Liver (tissue), 9 donors: ENCODE results near the gene HEPN1. TPM values are rescaled to one million over a fixed set of nuclear protein-coding genes. Genes with fewer than 3 reads are reported as not detected.

Source experiments
- DNase-seq: peaks from one replicate; pipeline ENCODE4 v3.0.0-alpha.2; 2017; ENCODE audit warnings: low spot score
- H3K27ac ChIP-seq, 2 donors: one replicate each; pipeline ENCODE4 v1.7.0; 2013; ENCODE audit warnings: inconsistent platforms in 2 of 2, low read length in 2 of 2, control low read depth in 1 of 2, low read depth in 1 of 2, mild to moderate bottlenecking in 1 of 2
- H3K27me3 ChIP-seq, 4 donors: one replicate each; pipeline versions ENCODE4 v1.6.1 to v1.7.0; 2013; ENCODE audit warnings: low read length in 3 of 4, inconsistent platforms in 1 of 4, mild to moderate bottlenecking in 1 of 4, moderate library complexity in 1 of 4; ENCODE audit not compliant: control insufficient read depth in 4 of 4, insufficient read depth in 4 of 4
- H3K36me3 ChIP-seq, 4 donors: one replicate each; pipeline versions ENCODE4 v1.6.1 to v1.7.0; 2013; ENCODE audit warnings: low read length in 3 of 4, mild to moderate bottlenecking in 3 of 4, low read depth in 1 of 4, moderate library complexity in 1 of 4; ENCODE audit not compliant: control insufficient read depth in 4 of 4, insufficient read depth in 3 of 4
- H3K4me1 ChIP-seq, 4 donors: one replicate each; pipeline versions ENCODE4 v1.6.1 to v1.7.0; 2013; ENCODE audit warnings: low read length in 3 of 4, mild to moderate bottlenecking in 3 of 4, moderate library complexity in 1 of 4; ENCODE audit not compliant: control insufficient read depth in 4 of 4, insufficient read depth in 4 of 4
- H3K4me3 ChIP-seq, 3 donors: one replicate each; pipeline versions ENCODE4 v1.6.1 to v1.7.0; 2013; ENCODE audit warnings: low read length in 3 of 3, control low read depth in 1 of 3, low read depth in 1 of 3, mild to moderate bottlenecking in 1 of 3
- H3K9ac ChIP-seq, 2 donors: one replicate each; pipeline ENCODE4 v1.7.0; 2013; ENCODE audit warnings: low read length in 2 of 2, mild to moderate bottlenecking in 2 of 2, moderate library complexity in 2 of 2, control low read depth in 1 of 2, low read depth in 1 of 2
- H3K9me3 ChIP-seq, 4 donors: one replicate each; pipeline versions ENCODE4 v1.6.1 to v1.7.0; 2013; ENCODE audit warnings: low read length in 3 of 4; ENCODE audit not compliant: control insufficient read depth in 4 of 4
- EGR1 ChIP-seq, 2 donors: IDR thresholded peaks; 2 replicates each; pipeline ENCODE4 v1.6.1; 2016 to 2018; ENCODE audit warnings: antibody characterized with exemption in 2 of 2, low read depth in 2 of 2
- FOXA1 ChIP-seq: IDR thresholded peaks from 2 replicates; pipeline ENCODE4 v1.6.1; 2016; ENCODE audit warnings: antibody characterized with exemption
- FOXA2 ChIP-seq: IDR thresholded peaks from 2 replicates; pipeline ENCODE4 v1.6.1; 2016; ENCODE audit warnings: antibody characterized with exemption
- HNF4G ChIP-seq: IDR thresholded peaks from 2 replicates; pipeline ENCODE4 v1.6.1; 2016; ENCODE audit warnings: antibody characterized with exemption
- MAX ChIP-seq: IDR thresholded peaks from 2 replicates; pipeline ENCODE4 v1.6.1; 2016; ENCODE audit warnings: antibody characterized with exemption
- NR2F2 ChIP-seq: IDR thresholded peaks from 2 replicates; pipeline ENCODE4 v1.6.1; 2016; ENCODE audit warnings: antibody characterized with exemption
- RXRA ChIP-seq, 2 donors: IDR thresholded peaks; 2 replicates each; pipeline ENCODE4 v1.6.1; 2017 to 2018; ENCODE audit warnings: antibody characterized with exemption in 2 of 2, mild to moderate bottlenecking in 1 of 2
- SP1 ChIP-seq: IDR thresholded peaks from 2 replicates; pipeline ENCODE4 v1.6.1; 2018; ENCODE audit warnings: antibody characterized with exemption, mild to moderate bottlenecking
- TAF1 ChIP-seq: conservative IDR thresholded peaks from 2 replicates; pipeline ENCODE4 v1.6.1; 2016; ENCODE audit warnings: antibody characterized with exemption, mild to moderate bottlenecking
- YY1 ChIP-seq: IDR thresholded peaks from 2 replicates; pipeline ENCODE4 v1.6.1; 2016; ENCODE audit warnings: antibody characterized with exemption, mild to moderate bottlenecking
- ZBTB33 ChIP-seq: IDR thresholded peaks from 2 replicates; pipeline ENCODE4 v1.6.1; 2016; ENCODE audit warnings: antibody characterized with exemption
- WGBS: extraction: QIAGEN DNeasy Blood & Tissue Kit; methylation state at CpG from one replicate; pipeline ENCODE4 v1.1.7; 2013; 5-methylcytosine and 5-hydroxymethylcytosine counted together
- polyA plus RNA-seq, 2 donors: library from polyadenylated mRNA; stranded (reverse) in 1 of 2; unstranded in 1 of 2; fragments of 200-250 nt in 1 of 2; fragments of >200 nt in 1 of 2; fragmentation: Nextera tagmentation in 1 of 2; extraction: Ambion mirVana in 1 of 2; gene quantifications; one replicate each; pipeline versions ENCODE4 v1.2.1 to v1.2.3, GENCODE V29; 2013 to 2015
- total RNA-seq, 2 donors: library from RNA; depleted of rRNA; stranded (reverse); fragments of >200 nt; gene quantifications; one replicate each; pipeline ENCODE4 v1.2.3, GENCODE V29; 2014
- TF ChIP-seq, protein P1 (sequence below): IDR thresholded peaks from 2 replicates; pipeline ENCODE4 v1.6.1; 2016; ENCODE audit warnings: antibody characterized with exemption, mild to moderate bottlenecking
- donor health status: healthy.
- donor health status: healthy.
- donor health status: healthy.
- donor health status: healthy.
- donor health status: healthy.

The HEPN1 gene
- total and polyA plus RNA-seq, 4 donors = 0.22 to 2.6 TPM; not detected in 2

- TF ChIP-seq SP1 (no peak), TAF1 (no peak)
Measured at GRCh38 chr11:124938206-124938765, 19.2 kb downstream of the HEPN1 start (continued).

GRCh38 chr11:124938970-124939369, 19.9 kb downstream of the HEPN1 start:
- Histone ChIP-seq H3K27me3 (no peaks in the 10 kb centered on the region), H3K9me3 (no peaks in the 10 kb centered on the region), H3K27ac (no peak overlapping the region), H3K9ac (no peak overlapping the region), H3K36me3 (no peaks in the 10 kb centered on the region), H3K4me1 (peaks cover 3 to 24% (median 13%) of the 10 kb centered on the region in 4 donors), H3K4me3 (no peak overlapping the region)
- WGBS = 93% methylated on average over 6 of the region's 6 CpGs
- DNase-seq = no peak
- TF ChIP-seq FOXA1 (no peak), SP1 (no peak), FOXA2 (no peak)

- no peak for DNase-seq
- peaks cover 0 to 10% (median 0%) of the 10 kb centered on the region in 4 donors for H3K4me1 ChIP-seq
Measured at GRCh38 chr11:124941703-124942102, 22.7 kb downstream of the HEPN1 start.

More at GRCh38 chr11:124941703-124942102, 22.7 kb downstream of the HEPN1 start:
- Histone ChIP-seq H3K9me3 (no peaks in the 10 kb centered on the region), H3K9ac (no peak overlapping the region), H3K27me3 (no peaks in the 10 kb centered on the region), H3K4me3 (no peak overlapping the region), H3K27ac (no peak overlapping the region), H3K36me3 (no peaks in the 10 kb centered on the region)
- WGBS = 96% methylated on average over 1 of the region's 1 CpG
- no peak for TF ChIP-seq EGR1 (IDR thresholded peaks at IDR 0.05; ENCODE audit: low read depth in 2 of 2)
- TF ChIP-seq NR2F2 = no peak
- TF ChIP-seq, protein P1, sequence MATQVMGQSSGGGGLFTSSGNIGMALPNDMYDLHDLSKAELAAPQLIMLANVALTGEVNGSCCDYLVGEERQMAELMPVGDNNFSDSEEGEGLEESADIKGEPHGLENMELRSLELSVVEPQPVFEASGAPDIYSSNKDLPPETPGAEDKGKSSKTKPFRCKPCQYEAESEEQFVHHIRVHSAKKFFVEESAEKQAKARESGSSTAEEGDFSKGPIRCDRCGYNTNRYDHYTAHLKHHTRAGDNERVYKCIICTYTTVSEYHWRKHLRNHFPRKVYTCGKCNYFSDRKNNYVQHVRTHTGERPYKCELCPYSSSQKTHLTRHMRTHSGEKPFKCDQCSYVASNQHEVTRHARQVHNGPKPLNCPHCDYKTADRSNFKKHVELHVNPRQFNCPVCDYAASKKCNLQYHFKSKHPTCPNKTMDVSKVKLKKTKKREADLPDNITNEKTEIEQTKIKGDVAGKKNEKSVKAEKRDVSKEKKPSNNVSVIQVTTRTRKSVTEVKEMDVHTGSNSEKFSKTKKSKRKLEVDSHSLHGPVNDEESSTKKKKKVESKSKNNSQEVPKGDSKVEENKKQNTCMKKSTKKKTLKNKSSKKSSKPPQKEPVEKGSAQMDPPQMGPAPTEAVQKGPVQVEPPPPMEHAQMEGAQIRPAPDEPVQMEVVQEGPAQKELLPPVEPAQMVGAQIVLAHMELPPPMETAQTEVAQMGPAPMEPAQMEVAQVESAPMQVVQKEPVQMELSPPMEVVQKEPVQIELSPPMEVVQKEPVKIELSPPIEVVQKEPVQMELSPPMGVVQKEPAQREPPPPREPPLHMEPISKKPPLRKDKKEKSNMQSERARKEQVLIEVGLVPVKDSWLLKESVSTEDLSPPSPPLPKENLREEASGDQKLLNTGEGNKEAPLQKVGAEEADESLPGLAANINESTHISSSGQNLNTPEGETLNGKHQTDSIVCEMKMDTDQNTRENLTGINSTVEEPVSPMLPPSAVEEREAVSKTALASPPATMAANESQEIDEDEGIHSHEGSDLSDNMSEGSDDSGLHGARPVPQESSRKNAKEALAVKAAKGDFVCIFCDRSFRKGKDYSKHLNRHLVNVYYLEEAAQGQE = no peak
- TF ChIP-seq YY1 = no peak
- no peak for TF ChIP-seq RXRA (IDR thresholded peaks at IDR 0.05)
- TF ChIP-seq MAX = no peak
- TF ChIP-seq FOXA2 = no peak
- no peak for TF ChIP-seq ZBTB33
- TF ChIP-seq HNF4G = no peak
